ENCODE results near the gene AKIRIN1.
"Not testable (repeated sequence)": the region's sequence is repeated elsewhere in the genome, so short reads cannot be mapped to it uniquely, and the experiment has no call there.

- not testable (repeated sequence) for TF ChIP-seq CTCF (conservative IDR thresholded peaks at IDR 0.05 in 1 of 2, IDR thresholded peaks at IDR 0.05 in 1 of 2; ENCODE audit: extremely low read depth in 1 of 2, insufficient read depth in 1 of 2, low read depth in 1 of 2, low read length in 2 of 2); EZH2 (IDR thresholded peaks at IDR 0.05; ENCODE audit: borderline replicate concordance, low read length)
Measured at GRCh38 chr1:39014956-39015355, 23.9 kb downstream of the AKIRIN1 start.
